ENCODE results near the gene GPHA2. TPM values are rescaled to one million over a fixed set of nuclear protein-coding genes. Genes with fewer than 3 reads are reported as not detected.

Gene GPHA2
- total RNA-seq, 1 donor from 2014 or later: not detected

DNA sequence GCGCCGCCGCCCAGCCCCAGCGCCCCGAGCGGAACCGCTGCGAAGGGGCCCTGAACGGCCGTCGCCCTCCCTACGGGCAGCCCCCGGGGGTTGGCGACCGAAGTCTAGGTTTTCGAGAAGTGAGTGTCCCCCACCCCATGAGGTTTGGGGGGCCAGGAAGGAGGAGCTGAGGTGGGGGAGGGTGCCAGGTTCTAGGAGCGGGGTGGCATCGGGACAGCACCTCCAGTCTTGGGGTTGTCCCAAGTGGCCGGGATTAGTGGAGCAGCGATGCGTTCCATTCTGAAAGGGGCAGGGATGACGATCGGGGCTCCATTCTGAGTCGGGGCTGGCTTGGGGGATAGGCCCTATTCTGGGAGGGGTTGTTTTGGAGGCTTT, 10.8 kb downstream of the GPHA2 start:
- Mint-ChIP-seq H3K27me3 (ENCODE audit: low read depth) (no peaks in the 10 kb centered on the region), H3K9me3 (no peaks in the 10 kb centered on the region), H3K4me3 (ENCODE audit: low read depth) (peak overlapping the region; percentile 96), H3K27ac (peak overlapping the region; percentile 42), H3K4me1 (ENCODE audit: low read depth) (peaks cover 12% of the 10 kb centered on the region), H3K36me3 (ENCODE audit: low read depth) (peaks cover 8% of the 10 kb centered on the region)
- no peak for DNase-seq (ENCODE audit: low spot score)
- intact Hi-C loops (cut with micrococcal nuclease): loop anchor here (1.0 to 2.0 kb wide), 2 partner anchors 90 to 102 kb away; partner anchors contain the start of genes ARL2 and SNX15

DNA sequence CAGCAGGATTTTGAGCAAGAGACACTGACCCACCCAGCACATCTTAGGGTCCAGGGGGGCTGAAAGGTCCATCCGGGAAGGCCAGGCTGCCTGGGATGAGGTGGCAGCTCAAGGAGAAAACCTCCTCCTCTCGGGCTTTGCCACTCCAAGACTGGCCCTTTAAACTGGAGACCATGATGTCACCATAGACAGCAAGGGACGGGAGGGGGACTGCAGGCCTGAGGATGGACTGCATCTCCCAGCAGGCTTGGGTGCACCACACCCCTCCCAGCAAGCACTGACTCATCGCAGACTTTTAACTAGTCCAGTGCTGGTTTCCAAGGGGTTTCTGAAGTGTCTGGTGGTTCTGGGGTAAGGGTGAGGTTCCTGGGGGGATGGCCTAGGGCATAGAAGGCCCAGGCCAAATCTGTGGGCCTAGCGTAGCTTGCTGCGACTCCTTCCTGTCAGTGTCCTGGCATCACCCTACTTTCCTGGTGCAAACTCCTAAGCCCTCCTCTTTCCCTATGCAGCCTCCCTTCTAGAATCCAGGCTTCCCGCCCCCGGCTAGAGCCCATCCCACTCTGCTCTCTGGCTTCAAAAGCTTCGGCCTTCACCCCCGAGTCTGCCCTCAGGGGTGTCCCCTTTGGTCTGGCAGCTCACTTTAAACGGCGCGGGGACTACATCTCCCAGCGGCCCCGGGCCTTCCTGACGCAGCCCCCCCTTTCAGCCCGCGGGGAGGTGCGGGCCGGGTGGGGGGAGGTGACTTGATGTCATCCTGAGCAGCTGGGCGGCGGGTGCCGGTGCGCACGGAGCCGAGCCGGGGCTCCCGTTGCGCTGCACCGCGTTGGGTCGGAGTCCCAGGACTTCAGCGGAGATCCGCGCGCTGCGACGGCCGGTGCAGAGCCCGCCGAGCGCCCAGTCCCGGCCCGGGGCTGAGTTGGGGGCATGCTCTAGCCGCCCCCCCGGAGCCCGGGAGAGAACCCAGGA, 11.5 kb downstream of the GPHA2 start, which contains the start of gene PPP2R5B:
Gene PPP2R5B (plus strand): TSS at position 746 of the 966 bp plus-strand sequence. CDS start 1,046 bp downstream, outside the sequence.
- intact Hi-C loops (cut with micrococcal nuclease): loop anchor here (1.0 to 2.0 kb wide), 2 partner anchors 91 to 103 kb away; partner anchors contain the start of genes ARL2 and SNX15
- H3K4me1 Mint-ChIP-seq (ENCODE audit: low read depth): peaks cover 12% of the 10 kb centered on the region

GRCh38 chr11:64923151-64923661, 12.5 kb downstream of the GPHA2 start:
- no peak overlapping the region for H3K27ac Mint-ChIP-seq
- DNase-seq (ENCODE audit: low spot score): no peak
- peaks cover 5% of the 10 kb centered on the region for H3K36me3 Mint-ChIP-seq (ENCODE audit: low read depth)
- intact Hi-C loops (cut with micrococcal nuclease): no loop called here
- no peaks in the 10 kb centered on the region for H3K9me3 Mint-ChIP-seq
- no peaks in the 10 kb centered on the region for H3K27me3 Mint-ChIP-seq (ENCODE audit: low read depth)
- H3K4me3 Mint-ChIP-seq (ENCODE audit: low read depth): no peak overlapping the region
- H3K4me1 Mint-ChIP-seq (ENCODE audit: low read depth): peaks cover 13% of the 10 kb centered on the region

More for the DNA sequence above, 11.5 kb downstream of the GPHA2 start, which contains the start of gene PPP2R5B:
- Mint-ChIP-seq H3K4me3 (ENCODE audit: low read depth) (peak within 1 kb of the TSS; percentile 96), H3K27ac (peak within 1 kb of the TSS; percentile 100), H3K27me3 (ENCODE audit: low read depth) (no peaks in the 10 kb centered on the region), H3K36me3 (ENCODE audit: low read depth) (peaks cover 5% of the 10 kb centered on the region), H3K9me3 (no peaks in the 10 kb centered on the region)
- peak; percentile 89 for DNase-seq (ENCODE audit: low spot score)

- Mint-ChIP-seq H3K27me3 (ENCODE audit: low read depth) (no peaks in the 10 kb centered on the region), H3K36me3 (ENCODE audit: low read depth) (no peaks in the 10 kb centered on the region), H3K4me1 (ENCODE audit: low read depth) (peaks cover 24% of the 10 kb centered on the region), H3K4me3 (ENCODE audit: low read depth) (no peak overlapping the region), H3K27ac (no peak overlapping the region), H3K9me3 (no peaks in the 10 kb centered on the region)
- DNase-seq (ENCODE audit: low spot score): no peak
- intact Hi-C loops (cut with micrococcal nuclease): no loop called here
These were observed 14.3 kb downstream of the GPHA2 start for GRCh38 chr11:64921384-64921783.

GRCh38 chr11:64920124-64920523, 15.6 kb downstream of the GPHA2 start:
- H3K9me3 Mint-ChIP-seq: no peaks in the 10 kb centered on the region
- intact Hi-C loops (cut with micrococcal nuclease): no loop called here
- no peaks in the 10 kb centered on the region for H3K27me3 Mint-ChIP-seq (ENCODE audit: low read depth)
- H3K4me1 Mint-ChIP-seq (ENCODE audit: low read depth): peaks cover 30% of the 10 kb centered on the region
- H3K36me3 Mint-ChIP-seq (ENCODE audit: low read depth): no peaks in the 10 kb centered on the region
- H3K4me3 Mint-ChIP-seq (ENCODE audit: low read depth): no peak overlapping the region
- no peak for DNase-seq (ENCODE audit: low spot score)
- no peak overlapping the region for H3K27ac Mint-ChIP-seq

DNA sequence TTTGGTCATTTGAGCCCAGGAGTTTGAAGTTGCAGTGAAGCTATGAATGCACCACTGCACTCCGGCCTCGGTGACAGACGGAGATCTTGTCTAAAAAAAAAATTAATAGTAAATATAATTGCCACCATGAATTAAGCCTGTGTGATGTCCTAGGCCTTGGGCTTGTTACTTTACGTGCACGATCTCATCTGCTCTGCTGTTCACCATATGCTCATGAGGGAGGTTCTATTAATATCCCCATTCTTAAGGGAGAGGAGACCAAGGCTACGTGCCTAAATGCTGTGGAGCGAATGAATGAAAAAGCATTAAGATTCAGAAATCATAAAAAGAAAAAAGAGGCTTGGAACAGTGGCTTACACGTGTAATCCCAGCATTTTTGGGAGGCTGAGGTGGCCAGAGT, 16.1 kb downstream of the GPHA2 start:
- Mint-ChIP-seq H3K36me3 (ENCODE audit: low read depth) (no peaks in the 10 kb centered on the region), H3K9me3 (no peaks in the 10 kb centered on the region), H3K4me3 (ENCODE audit: low read depth) (no peak overlapping the region), H3K27me3 (ENCODE audit: low read depth) (no peaks in the 10 kb centered on the region), H3K4me1 (ENCODE audit: low read depth) (peaks cover 27% of the 10 kb centered on the region), H3K27ac (no peak overlapping the region)
- intact Hi-C loops (cut with micrococcal nuclease): loop anchor here (10.0 kb wide), 2 partner anchors 145 to 195 kb away; partner anchors contain the start of genes SF1, TM7SF2 and ZNHIT2
- DNase-seq (ENCODE audit: low spot score): no peak

DNA sequence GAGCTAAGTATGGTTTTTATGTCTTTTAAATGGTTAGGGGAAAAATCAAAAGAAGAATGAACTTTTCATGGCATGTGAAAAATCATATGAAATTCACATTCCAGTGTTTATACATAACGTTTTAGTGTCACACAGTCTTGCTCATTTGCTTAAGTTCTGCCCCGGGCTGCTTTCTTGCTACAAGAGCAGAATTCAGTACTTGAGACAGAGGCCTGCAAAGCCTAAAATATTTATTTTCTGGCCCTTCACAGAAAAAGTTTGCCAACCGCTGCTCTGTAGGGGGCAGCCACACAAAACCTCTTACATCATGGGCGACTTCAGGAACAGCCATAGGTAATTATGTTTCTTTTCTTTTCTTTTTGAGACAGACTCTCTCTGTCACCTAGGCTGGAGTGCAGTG, 17.7 kb downstream of the GPHA2 start:
- intact Hi-C loops (cut with micrococcal nuclease): loop anchor here (10.0 kb wide), 2 partner anchors 143 to 197 kb away; partner anchors contain the start of genes SF1, TM7SF2 and ZNHIT2
- DNase-seq (ENCODE audit: low spot score): no peak
- Mint-ChIP-seq H3K27me3 (ENCODE audit: low read depth) (no peaks in the 10 kb centered on the region), H3K36me3 (ENCODE audit: low read depth) (peaks cover 8% of the 10 kb centered on the region), H3K4me1 (ENCODE audit: low read depth) (peaks cover 21% of the 10 kb centered on the region), H3K9me3 (no peaks in the 10 kb centered on the region), H3K4me3 (ENCODE audit: low read depth) (peak overlapping the region; percentile 89), H3K27ac (peak overlapping the region; percentile 92)

DNA sequence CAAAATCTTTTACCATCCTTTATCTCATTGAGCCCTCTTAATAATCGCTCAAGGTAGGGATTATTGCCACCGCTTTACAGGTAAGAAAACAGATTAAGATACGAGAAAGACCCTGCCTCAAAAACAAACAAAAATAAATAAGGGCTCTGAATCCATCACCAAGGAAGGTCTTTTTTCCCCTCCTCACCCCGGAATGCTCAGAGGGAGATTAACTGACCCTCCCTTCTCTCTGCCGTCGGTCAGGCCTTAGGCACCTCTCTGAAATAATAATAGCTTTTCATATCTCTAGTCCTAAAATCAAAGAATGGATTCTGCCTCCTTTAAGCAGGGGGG, 18.1 kb downstream of the GPHA2 start:
- no peaks in the 10 kb centered on the region for H3K9me3 Mint-ChIP-seq
- peak overlapping the region; percentile 89 for H3K4me3 Mint-ChIP-seq (ENCODE audit: low read depth)
- intact Hi-C loops (cut with micrococcal nuclease): loop anchor here (1.0 to 10.0 kb wide), 7 partner anchors 59 to 197 kb away; partner anchors contain the start of genes ARL2, SF1, SNX15 and TM7SF2
- H3K27ac Mint-ChIP-seq: peak overlapping the region; percentile 92
- DNase-seq (ENCODE audit: low spot score): no peak
- H3K36me3 Mint-ChIP-seq (ENCODE audit: low read depth): peaks cover 8% of the 10 kb centered on the region
- peaks cover 21% of the 10 kb centered on the region for H3K4me1 Mint-ChIP-seq (ENCODE audit: low read depth)
- no peaks in the 10 kb centered on the region for H3K27me3 Mint-ChIP-seq (ENCODE audit: low read depth)

DNA sequence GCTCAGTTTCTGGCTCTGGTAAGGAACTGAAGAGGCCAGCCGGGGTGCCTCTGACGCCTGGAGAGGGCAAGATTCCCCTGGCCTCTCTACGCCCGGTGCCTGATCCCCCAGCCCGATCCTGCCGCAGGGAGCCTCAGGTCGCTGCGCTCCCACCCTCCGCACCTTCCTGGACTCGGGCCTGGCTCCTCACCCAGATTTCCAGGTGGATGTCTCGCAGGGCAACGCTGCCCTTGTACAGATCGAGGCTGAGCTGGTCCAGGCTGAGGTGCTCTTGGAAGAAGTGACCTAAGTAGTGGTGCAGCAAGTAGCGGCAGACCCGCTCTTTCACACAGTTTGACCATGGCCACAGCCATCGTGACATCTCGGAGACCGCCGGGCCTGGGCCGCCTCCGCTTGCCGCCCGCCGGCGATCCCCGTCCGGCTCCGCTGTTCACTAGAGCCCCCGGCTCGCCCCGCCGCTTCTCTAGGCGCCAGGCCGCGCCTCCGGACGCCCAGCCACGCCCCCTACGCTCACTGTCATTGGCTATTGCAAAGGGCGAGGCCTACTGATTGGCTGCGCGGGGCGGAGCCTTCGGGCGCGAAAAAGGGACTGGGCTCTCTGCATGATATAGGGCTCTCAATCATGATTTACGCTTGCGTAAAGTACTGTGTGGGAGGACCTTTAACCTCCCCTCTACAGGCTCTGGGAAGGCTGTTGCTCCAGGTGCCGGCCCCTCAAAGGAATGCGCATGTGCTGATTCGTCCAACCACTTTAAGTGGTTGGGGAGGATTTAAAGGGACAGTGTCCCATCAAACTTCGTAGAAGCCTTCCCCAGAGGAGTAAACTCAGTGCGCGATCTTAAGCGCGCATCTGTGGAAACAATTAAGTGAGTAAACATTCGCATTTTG, 18.7 kb downstream of the GPHA2 start, which contains the start of gene ATG2A:
Gene ATG2A (minus strand): TSS at position 435 of the 888 bp plus-strand sequence. CDS start 74 bp downstream, at position 361.
- H3K4me3 Mint-ChIP-seq (ENCODE audit: low read depth): peak within 1 kb of the TSS; percentile 89
- peak within 1 kb of the TSS; percentile 92 for H3K27ac Mint-ChIP-seq
- H3K4me1 Mint-ChIP-seq (ENCODE audit: low read depth): peaks cover 21% of the 10 kb centered on the region
- H3K27me3 Mint-ChIP-seq (ENCODE audit: low read depth): no peaks in the 10 kb centered on the region
- H3K36me3 Mint-ChIP-seq (ENCODE audit: low read depth): peaks cover 11% of the 10 kb centered on the region
- DNase-seq (ENCODE audit: low spot score): peak; percentile 98
- no peaks in the 10 kb centered on the region for H3K9me3 Mint-ChIP-seq
- intact Hi-C loops (cut with micrococcal nuclease): loop anchor here (1.0 to 10.0 kb wide), 7 partner anchors 58 to 198 kb away; partner anchors contain the start of genes ARL2, SF1, SNX15 and TM7SF2

- peak overlapping the region; percentile 92 for H3K27ac Mint-ChIP-seq
- H3K36me3 Mint-ChIP-seq (ENCODE audit: low read depth): peaks cover 19% of the 10 kb centered on the region
- H3K9me3 Mint-ChIP-seq: no peaks in the 10 kb centered on the region
- peak; percentile 57 for DNase-seq (ENCODE audit: low spot score)
- no peaks in the 10 kb centered on the region for H3K27me3 Mint-ChIP-seq (ENCODE audit: low read depth)
- H3K4me3 Mint-ChIP-seq (ENCODE audit: low read depth): peak overlapping the region; percentile 89
- H3K4me1 Mint-ChIP-seq (ENCODE audit: low read depth): peaks cover 21% of the 10 kb centered on the region
- intact Hi-C loops (cut with micrococcal nuclease): loop anchor here (2.0 to 10.0 kb wide), 5 partner anchors 57 to 199 kb away; partner anchors contain the start of genes ARL2, SF1, TM7SF2 and ZNHIT2
These were observed 19.5 kb downstream of the GPHA2 start for GRCh38 chr11:64916040-64916774.

DNA sequence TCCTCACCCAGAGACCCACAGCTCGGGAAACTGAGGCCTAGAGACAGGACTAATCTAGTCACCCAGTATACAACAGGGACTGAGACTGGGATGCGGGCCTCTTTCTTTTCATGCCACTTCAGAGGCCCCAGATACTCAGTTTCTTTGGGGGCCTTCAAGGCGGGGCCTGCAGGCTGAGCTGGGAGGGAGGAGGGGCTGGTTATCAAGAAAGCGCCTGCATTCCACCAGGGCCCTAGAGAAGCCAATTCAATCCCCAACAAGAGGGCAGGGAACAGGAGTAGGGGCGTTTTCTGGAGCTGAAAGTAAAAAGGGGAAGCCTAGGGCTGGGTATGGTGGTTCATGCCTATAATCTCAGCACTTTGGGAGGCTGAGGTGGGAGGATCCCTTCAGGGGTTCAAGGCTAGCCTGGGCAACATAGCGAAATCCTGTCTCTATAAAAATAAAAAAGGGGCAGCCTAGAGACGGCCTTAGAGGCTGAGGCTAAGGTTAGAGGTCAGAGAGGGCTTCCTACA, 20.3 kb downstream of the GPHA2 start:
- no peak for DNase-seq (ENCODE audit: low spot score)
- Mint-ChIP-seq H3K27me3 (ENCODE audit: low read depth) (no peaks in the 10 kb centered on the region), H3K36me3 (ENCODE audit: low read depth) (peaks cover 24% of the 10 kb centered on the region)

More for the DNA sequence above, 20.3 kb downstream of the GPHA2 start:
- Mint-ChIP-seq H3K27ac (peak overlapping the region; percentile 92), H3K9me3 (no peaks in the 10 kb centered on the region), H3K4me1 (ENCODE audit: low read depth) (peaks cover 21% of the 10 kb centered on the region), H3K4me3 (ENCODE audit: low read depth) (peak overlapping the region; percentile 89)
- intact Hi-C loops (cut with micrococcal nuclease): loop anchor here (10.0 kb wide), 2 partner anchors 141 to 199 kb away; partner anchors contain the start of genes SF1, TM7SF2 and ZNHIT2
